Naive B cell (primary cell): ENCODE data around the gene TADA2A. TPM values are rescaled to one million over a fixed set of nuclear protein-coding genes. Genes with fewer than 3 reads are reported as not detected.
A peak's percentile ranks its signal among the peaks of the same experiment; 100 is the strongest.
"Not testable (repeated sequence)": the region's sequence is repeated elsewhere in the genome, so short reads cannot be mapped to it uniquely, and the experiment has no call there.

Experiments
- ATAC-seq, 2 donors: fragments of 150-1000 bp; cut with Tn5 transposase; 2 replicates each; pipeline ENCODE4 v1.10.0; 2021; ENCODE audit warnings: low read depth in 2 of 2, mild to moderate bottlenecking in 2 of 2, moderate library complexity in 2 of 2
- DNase-seq: peaks from one replicate; pipeline ENCODE4 v3.0.0; 2022
- H3K27ac Mint-ChIP-seq, 6 donors: one replicate each; pipeline ENCODE4 v1.8.0; 2020 to 2022; ENCODE audit warnings: mild to moderate bottlenecking in 6 of 6, mixed read lengths in 6 of 6, moderate library complexity in 5 of 6, inconsistent platforms in 2 of 6
- H3K27me3 Mint-ChIP-seq, 3 donors: one replicate each; pipeline ENCODE4 v1.8.0; 2021 to 2022; ENCODE audit warnings: mixed read lengths in 3 of 3, mild to moderate bottlenecking in 1 of 3
- H3K36me3 Mint-ChIP-seq, 2 donors: one replicate each; pipeline ENCODE4 v1.8.0; 2020 to 2022; ENCODE audit warnings: mixed read lengths in 2 of 2, inconsistent platforms in 1 of 2, mild to moderate bottlenecking in 1 of 2
- H3K4me1 Mint-ChIP-seq, 3 donors: one replicate each; pipeline ENCODE4 v1.8.0; 2020 to 2022; ENCODE audit warnings: mixed read lengths in 3 of 3, inconsistent platforms in 1 of 3, mild to moderate bottlenecking in 1 of 3, moderate library complexity in 1 of 3
- H3K4me3 Mint-ChIP-seq, 8 donors: one replicate each; pipeline ENCODE4 v1.8.0; 2020 to 2022; ENCODE audit warnings: mild to moderate bottlenecking in 8 of 8, mixed read lengths in 8 of 8, moderate library complexity in 8 of 8, inconsistent platforms in 2 of 8
- H3K9me3 Mint-ChIP-seq, 7 donors: one replicate each; pipeline ENCODE4 v1.8.0; 2020 to 2022; ENCODE audit warnings: mixed read lengths in 7 of 7, mild to moderate bottlenecking in 5 of 7, inconsistent platforms in 2 of 7, moderate library complexity in 1 of 7
- polyA plus RNA-seq, 6 donors: library from polyadenylated mRNA; unstranded; fragments of 300-500 nt; fragmentation: Illumina TruSeq; gene quantifications; one replicate each; pipeline ENCODE4 v1.2.3, GENCODE V29; 2021; ENCODE audit warnings: low read depth in 6 of 6

Gene TADA2A
- polyA plus RNA-seq, 6 donors from 2014 or later, result 4.3 to 16.3 (median 6.2) TPM

DNA sequence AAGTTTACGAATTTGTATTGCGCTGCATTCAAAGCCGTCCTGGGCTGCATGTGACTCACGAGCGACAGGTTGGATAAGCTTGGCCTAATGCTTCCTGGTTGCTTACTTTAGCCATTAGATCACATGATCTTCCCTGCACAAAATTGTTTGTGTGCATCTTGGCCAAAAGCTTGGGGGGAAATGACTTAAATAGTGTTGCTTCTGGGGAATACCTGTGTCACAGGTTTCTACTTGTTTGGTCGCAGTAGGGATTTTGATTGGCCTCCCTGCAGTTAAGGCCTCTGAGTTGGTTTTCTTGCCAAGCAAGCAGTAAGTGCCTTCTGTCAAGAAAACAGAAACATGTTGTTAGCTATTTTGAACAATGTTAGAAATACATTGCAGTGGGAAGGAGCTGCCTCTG lies 43.4 kb downstream of the TADA2A start:
- no peaks in the 10 kb centered on the region for H3K9me3 Mint-ChIP-seq
- H3K4me1 Mint-ChIP-seq, result peaks cover 0 to 5% (median 0%) of the 10 kb centered on the region in 3 donors
- peaks cover 9% of the 10 kb centered on the region in 2 donors for H3K36me3 Mint-ChIP-seq
- H3K27me3 Mint-ChIP-seq, result no peaks in the 10 kb centered on the region
- ATAC-seq (no peak), DNase-seq (no peak)
- peak overlapping the region in 1 of 6 donors; percentile 44 for H3K27ac Mint-ChIP-seq
- H3K4me3 Mint-ChIP-seq, result no peak overlapping the region

DNA sequence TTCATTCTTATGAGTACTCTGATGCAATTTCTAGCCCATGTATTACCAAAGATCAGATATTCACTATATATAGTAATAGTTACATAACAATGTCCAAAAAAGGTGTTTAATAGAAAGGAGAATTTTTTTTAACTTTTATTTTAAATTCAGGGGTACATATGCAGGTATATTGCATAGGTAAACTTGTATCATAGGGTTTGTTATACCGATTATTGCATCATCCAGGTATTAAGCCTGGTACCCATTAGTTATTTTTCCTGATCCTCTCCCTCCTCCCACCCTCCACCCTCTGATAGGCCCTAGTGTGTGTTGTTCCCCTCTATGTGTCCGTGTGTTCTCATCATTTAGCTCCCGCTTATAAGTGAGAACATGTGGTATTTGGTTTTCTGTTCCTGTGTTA lies 51.1 kb downstream of the TADA2A start:
- H3K36me3 Mint-ChIP-seq, H3K27me3 Mint-ChIP-seq, H3K4me3 Mint-ChIP-seq, DNase-seq, H3K27ac Mint-ChIP-seq, ATAC-seq, H3K4me1 Mint-ChIP-seq, H3K9me3 Mint-ChIP-seq: not testable (repeated sequence)

DNA sequence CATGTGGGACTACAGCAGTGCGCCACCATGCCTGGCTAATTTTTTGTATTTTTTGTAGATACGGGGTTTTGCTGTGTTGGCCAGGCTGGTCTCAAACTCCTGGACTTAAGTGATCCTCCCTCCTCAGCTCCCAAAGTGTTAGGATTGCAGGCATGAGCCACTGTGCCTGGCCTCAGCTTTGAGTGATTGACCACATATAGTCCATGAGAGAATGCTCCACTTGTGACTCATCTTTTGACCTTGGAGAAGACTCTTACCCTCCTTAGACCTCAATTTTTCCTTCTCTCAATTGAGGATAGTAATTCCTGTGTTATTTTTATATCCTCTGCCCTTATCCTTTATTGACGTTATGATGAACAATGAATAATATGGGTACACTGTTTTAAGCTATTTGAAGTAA lies 52.1 kb downstream of the TADA2A start:
- Mint-ChIP-seq H3K36me3 (peaks cover 0 to 7% of the 10 kb centered on the region in 2 donors), H3K4me3 (no peak overlapping the region), H3K4me1 (peaks cover 0 to 5% (median 0%) of the 10 kb centered on the region in 3 donors), H3K9me3 (no peaks in the 10 kb centered on the region), H3K27ac (no peak overlapping the region), H3K27me3 (no peaks in the 10 kb centered on the region)
- DNase-seq (no peak), ATAC-seq (no peak)

GRCh38 chr17:37461668-37462067 lies 55.0 kb downstream of the TADA2A start:
- ATAC-seq (no peak), DNase-seq (no peak)
- no peaks in the 10 kb centered on the region for H3K27me3 Mint-ChIP-seq
- peaks cover 5 to 7% of the 10 kb centered on the region in 2 donors for H3K36me3 Mint-ChIP-seq
- H3K4me3 Mint-ChIP-seq, result no peak overlapping the region
- no peak overlapping the region for H3K27ac Mint-ChIP-seq
- H3K4me1 Mint-ChIP-seq, result peaks cover 0 to 5% (median 0%) of the 10 kb centered on the region in 3 donors
- no peaks in the 10 kb centered on the region for H3K9me3 Mint-ChIP-seq

- no peaks in the 10 kb centered on the region for H3K27me3 Mint-ChIP-seq
- no peaks in the 10 kb centered on the region for H3K9me3 Mint-ChIP-seq
- no peak for ATAC-seq
- no peak overlapping the region for H3K27ac Mint-ChIP-seq
- peaks cover 0 to 5% (median 0%) of the 10 kb centered on the region in 3 donors for H3K4me1 Mint-ChIP-seq
- H3K36me3 Mint-ChIP-seq, result peaks cover 5 to 7% of the 10 kb centered on the region in 2 donors
- no peak overlapping the region for H3K4me3 Mint-ChIP-seq
- no peak for DNase-seq
Observed at GRCh38 chr17:37462492-37462891, 55.8 kb downstream of the TADA2A start.

GRCh38 chr17:37463039-37463438 lies 56.4 kb downstream of the TADA2A start:
- ATAC-seq, result no peak
- peaks cover 5 to 7% of the 10 kb centered on the region in 2 donors for H3K36me3 Mint-ChIP-seq
- H3K9me3 Mint-ChIP-seq, result no peaks in the 10 kb centered on the region
- peaks cover 0 to 5% (median 0%) of the 10 kb centered on the region in 3 donors for H3K4me1 Mint-ChIP-seq
- no peaks in the 10 kb centered on the region for H3K27me3 Mint-ChIP-seq
- no peak overlapping the region for H3K4me3 Mint-ChIP-seq
- DNase-seq, result no peak
- H3K27ac Mint-ChIP-seq, result no peak overlapping the region

DNA sequence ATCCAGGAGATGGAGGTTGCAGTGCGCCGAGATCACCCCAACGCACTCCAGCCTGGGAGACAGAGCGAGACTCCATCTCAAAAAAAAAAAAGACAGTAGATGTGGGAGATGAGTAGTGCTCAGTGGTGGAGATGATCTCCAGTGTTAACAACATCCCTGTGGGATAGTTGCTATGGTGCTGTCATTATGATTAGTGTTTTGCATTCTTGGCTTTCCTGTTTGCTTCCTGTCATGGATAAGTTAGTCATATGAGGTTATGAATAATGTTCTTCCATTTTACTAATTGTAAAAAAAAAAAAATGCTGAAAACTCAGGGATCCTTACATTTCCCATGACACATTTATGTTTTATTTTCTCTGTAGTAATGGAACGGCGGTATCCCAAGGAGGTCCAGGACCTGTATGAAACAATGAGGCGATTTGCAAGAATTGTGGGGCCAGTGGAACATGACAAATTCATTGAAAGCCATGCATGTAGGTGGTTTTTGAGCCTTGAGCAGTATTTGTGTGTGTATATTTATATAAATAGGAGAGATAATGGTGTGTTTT lies 58.5 kb downstream of the TADA2A start:
- no peak for DNase-seq
- Mint-ChIP-seq H3K36me3 (peaks cover 0 to 5% of the 10 kb centered on the region in 2 donors), H3K27me3 (no peaks in the 10 kb centered on the region), H3K27ac (no peak overlapping the region), H3K4me3 (no peak overlapping the region), H3K9me3 (no peaks in the 10 kb centered on the region), H3K4me1 (peaks cover 0 to 5% (median 0%) of the 10 kb centered on the region in 3 donors)
- ATAC-seq, result no peak

GRCh38 chr17:37466471-37466870 lies 59.8 kb downstream of the TADA2A start:
- Mint-ChIP-seq H3K27ac (no peak overlapping the region), H3K27me3 (no peaks in the 10 kb centered on the region), H3K9me3 (no peaks in the 10 kb centered on the region), H3K4me3 (no peak overlapping the region), H3K4me1 (no peaks in the 10 kb centered on the region), H3K36me3 (peaks cover 12 to 17% of the 10 kb centered on the region in 2 donors)
- no peak for DNase-seq
- ATAC-seq, result no peak

DNA sequence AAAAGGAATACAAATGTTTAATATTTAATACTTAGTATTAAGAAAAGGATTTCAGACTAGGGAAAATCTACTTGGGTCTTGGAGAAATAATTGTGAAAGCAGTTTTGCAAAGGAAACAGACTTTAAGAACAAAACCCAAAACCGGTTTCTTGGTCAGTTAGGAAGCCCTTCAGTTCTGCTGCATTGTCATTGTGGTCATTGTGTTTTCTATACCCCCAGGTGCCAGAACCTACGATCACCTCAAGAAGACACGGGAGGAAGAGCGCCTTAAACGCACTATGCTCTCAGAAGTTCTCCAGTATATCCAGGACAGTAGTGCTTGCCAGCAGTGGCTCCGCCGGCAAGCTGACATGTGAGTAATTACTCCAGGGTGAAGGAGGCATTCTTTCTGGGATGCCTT lies 63.5 kb downstream of the TADA2A start:
- no peak overlapping the region for H3K27ac Mint-ChIP-seq
- no peak for ATAC-seq
- peaks cover 24 to 27% of the 10 kb centered on the region in 2 donors for H3K36me3 Mint-ChIP-seq
- no peaks in the 10 kb centered on the region for H3K9me3 Mint-ChIP-seq
- no peak overlapping the region for H3K4me3 Mint-ChIP-seq
- no peak for DNase-seq
- H3K4me1 Mint-ChIP-seq, result no peaks in the 10 kb centered on the region
- H3K27me3 Mint-ChIP-seq, result no peaks in the 10 kb centered on the region

- Mint-ChIP-seq H3K4me3 (no peak overlapping the region), H3K36me3 (peaks cover 19 to 37% of the 10 kb centered on the region in 2 donors), H3K4me1 (no peaks in the 10 kb centered on the region), H3K27me3 (no peaks in the 10 kb centered on the region), H3K27ac (no peak overlapping the region), H3K9me3 (no peaks in the 10 kb centered on the region)
- DNase-seq (no peak), ATAC-seq (no peak)
Observed at GRCh38 chr17:37475731-37476420, 69.2 kb downstream of the TADA2A start.

DNA sequence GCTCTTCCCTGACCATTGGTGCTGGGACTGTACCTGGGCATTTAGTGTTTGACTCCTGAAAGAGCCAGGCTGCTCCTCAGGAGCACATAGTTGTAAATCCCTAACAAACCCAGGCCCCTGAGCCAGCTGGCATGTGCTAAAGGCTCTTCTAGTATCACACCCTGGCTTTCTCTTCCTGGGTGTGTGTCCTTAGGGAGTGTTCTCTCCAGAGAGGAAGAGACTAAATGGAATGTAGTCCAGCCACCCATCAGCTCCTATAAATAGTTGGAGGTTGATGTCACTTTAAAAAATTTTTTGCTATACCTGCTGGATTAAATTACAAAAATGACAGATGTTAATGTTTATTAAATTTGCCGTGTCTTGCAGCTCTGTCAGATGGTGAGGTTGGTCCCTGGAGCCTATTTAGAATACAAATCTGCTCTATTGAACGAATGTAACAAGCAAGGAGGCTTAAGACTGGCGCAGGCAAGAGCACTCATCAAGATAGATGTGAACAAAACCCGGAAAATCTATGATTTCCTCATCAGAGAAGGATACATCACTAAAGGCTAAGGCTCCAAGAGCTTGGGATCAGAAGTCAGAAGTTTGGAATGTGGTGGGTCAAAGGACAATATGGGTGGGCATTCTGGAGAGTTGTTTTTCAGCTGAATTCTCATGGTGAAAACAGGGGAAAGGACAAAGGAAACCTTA lies 69.9 kb downstream of the TADA2A start:
- Mint-ChIP-seq H3K4me1 (no peaks in the 10 kb centered on the region), H3K36me3 (peaks cover 15 to 30% of the 10 kb centered on the region in 2 donors), H3K9me3 (no peaks in the 10 kb centered on the region), H3K27ac (no peak overlapping the region), H3K4me3 (no peak overlapping the region), H3K27me3 (no peaks in the 10 kb centered on the region)
- no peak for DNase-seq
- no peak for ATAC-seq

- ATAC-seq, result no peak
- DNase-seq, result no peak
- peaks cover 14 to 22% of the 10 kb centered on the region in 2 donors for H3K36me3 Mint-ChIP-seq
- no peaks in the 10 kb centered on the region for H3K4me1 Mint-ChIP-seq
- no peak overlapping the region for H3K4me3 Mint-ChIP-seq
- H3K9me3 Mint-ChIP-seq, result no peaks in the 10 kb centered on the region
- no peaks in the 10 kb centered on the region for H3K27me3 Mint-ChIP-seq
- no peak overlapping the region for H3K27ac Mint-ChIP-seq
Observed at GRCh38 chr17:37478187-37478586, 71.5 kb downstream of the TADA2A start.

- H3K27ac Mint-ChIP-seq, result peak overlapping the region in 1 of 6 donors; percentile 54
- ATAC-seq, result no peak
Observed at GRCh38 chr17:37479025-37479424, 72.3 kb downstream of the TADA2A start.

GRCh38 chr17:37480427-37480826 lies 73.7 kb downstream of the TADA2A start:
- H3K36me3 Mint-ChIP-seq, result peaks cover 7 to 16% of the 10 kb centered on the region in 2 donors
- no peaks in the 10 kb centered on the region for H3K9me3 Mint-ChIP-seq
- no peak overlapping the region for H3K27ac Mint-ChIP-seq
- no peak for ATAC-seq
- H3K27me3 Mint-ChIP-seq, result no peaks in the 10 kb centered on the region
- DNase-seq, result no peak
- no peak overlapping the region for H3K4me3 Mint-ChIP-seq
- H3K4me1 Mint-ChIP-seq, result no peaks in the 10 kb centered on the region

More at GRCh38 chr17:37479025-37479424, 72.3 kb downstream of the TADA2A start:
- Mint-ChIP-seq H3K36me3 (peaks cover 7 to 16% of the 10 kb centered on the region in 2 donors), H3K4me3 (no peak overlapping the region), H3K27me3 (no peaks in the 10 kb centered on the region), H3K4me1 (no peaks in the 10 kb centered on the region), H3K9me3 (no peaks in the 10 kb centered on the region)
- DNase-seq, result no peak
